Activated CD8-positive, alpha-beta memory T cell treated with anti-CD3 and anti-CD28 coated beads, Interleukin-2, amount 50 U/mL, for 48 hours (primary cell): ENCODE measurements around the gene MIB2.
A peak's percentile ranks its signal among the peaks of the same experiment; 100 is the strongest.
"Not testable (repeated sequence)": the region's sequence is repeated elsewhere in the genome, so short reads cannot be mapped to it uniquely, and the experiment has no call there.

Experiments used
- DNase-seq: peaks from one replicate; pipeline ENCODE4 v3.0.0-alpha.2; 2020

MIB2 gene

DNA sequence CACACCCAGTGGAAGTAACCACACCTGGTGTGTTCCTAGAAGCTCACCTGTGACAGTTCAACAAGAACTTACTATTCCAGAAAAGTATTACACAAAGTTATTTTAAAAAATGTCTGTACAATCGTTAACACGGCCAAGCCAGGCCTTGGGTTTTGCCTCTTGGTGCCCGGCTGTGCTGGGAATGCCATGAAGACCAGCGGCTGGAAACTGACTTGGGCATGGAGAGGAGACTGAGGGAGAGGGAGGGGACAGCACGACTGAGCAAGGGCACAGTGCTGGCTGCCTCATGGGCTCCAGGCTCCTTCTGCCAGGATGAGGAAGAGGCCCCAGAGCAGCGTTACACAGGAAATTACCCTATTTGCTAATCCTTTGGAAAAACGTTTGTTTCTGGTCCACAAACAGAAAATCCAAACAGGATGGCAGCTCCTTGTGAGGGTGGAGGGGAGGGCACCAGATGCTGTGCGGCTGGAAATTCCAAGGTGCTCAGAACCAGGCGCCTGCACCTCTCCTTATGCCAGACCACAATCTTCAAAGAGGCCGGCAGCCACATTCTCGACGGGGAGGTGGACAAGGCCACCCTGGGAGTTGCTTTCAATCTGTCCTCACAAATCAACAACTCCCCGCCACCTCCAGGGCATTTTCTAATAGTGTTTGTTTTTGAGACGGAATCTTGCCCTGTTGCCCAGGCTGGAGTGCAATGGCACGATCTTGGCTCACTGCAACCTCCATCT lies 47.7 kb downstream of the MIB2 start:
- not testable (repeated sequence) for DNase-seq

GRCh38 chr1:1664318-1664717 lies 49.0 kb downstream of the MIB2 start:
- DNase-seq = not testable (repeated sequence)

DNA sequence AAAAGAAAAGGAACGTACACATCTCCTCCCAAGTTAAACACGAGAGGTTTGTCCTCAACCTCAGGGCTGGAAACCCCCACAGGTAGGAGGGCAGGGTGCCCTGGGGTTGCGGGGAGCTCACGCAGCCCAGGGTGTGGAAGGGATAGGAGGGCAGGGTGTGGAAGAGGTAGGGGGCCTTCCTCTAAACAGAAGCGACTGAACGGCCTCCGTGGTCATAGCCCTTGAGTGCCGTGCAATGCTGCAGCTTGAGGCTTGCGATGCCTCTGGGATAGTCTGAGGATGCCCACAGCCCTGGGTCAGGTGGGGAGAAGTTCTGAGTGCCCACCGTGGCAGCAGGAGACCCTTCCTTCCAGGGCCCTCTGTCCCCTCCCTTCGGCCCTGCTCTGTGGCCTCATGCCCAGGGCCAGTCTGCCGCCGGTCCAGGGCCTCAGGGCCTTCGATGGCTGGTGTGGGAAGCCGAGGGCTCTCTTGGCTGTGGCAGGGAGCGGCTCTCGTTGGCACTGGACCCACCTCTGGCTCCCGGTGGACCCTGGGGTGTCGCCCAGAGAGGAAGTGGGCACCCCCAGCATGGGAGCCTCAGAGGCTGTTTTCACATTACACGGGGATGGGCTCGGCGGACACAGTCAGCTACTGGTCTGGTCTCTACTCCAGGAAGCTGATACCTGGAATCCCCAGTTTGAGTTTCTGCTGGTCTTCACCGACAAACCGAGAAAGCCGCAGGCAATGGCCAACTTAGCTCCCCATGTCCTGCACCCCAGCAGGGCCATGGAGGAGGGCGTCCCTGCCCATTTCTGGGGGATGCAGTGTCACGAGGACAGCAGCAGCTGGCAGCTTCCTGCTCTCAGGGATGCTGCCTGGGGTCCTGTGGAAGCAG lies 49.9 kb downstream of the MIB2 start:
- DNase-seq = no peak

GRCh38 chr1:1665815-1666251 lies 50.5 kb downstream of the MIB2 start:
- peak; percentile 82 for DNase-seq

GRCh38 chr1:1666526-1666925 lies 51.2 kb downstream of the MIB2 start:
- no peak for DNase-seq

- no peak for DNase-seq
These were observed 54.5 kb downstream of the MIB2 start for GRCh38 chr1:1669468-1670440.

- no peak for DNase-seq
These were observed 55.6 kb downstream of the MIB2 start for GRCh38 chr1:1670866-1671265.

DNA sequence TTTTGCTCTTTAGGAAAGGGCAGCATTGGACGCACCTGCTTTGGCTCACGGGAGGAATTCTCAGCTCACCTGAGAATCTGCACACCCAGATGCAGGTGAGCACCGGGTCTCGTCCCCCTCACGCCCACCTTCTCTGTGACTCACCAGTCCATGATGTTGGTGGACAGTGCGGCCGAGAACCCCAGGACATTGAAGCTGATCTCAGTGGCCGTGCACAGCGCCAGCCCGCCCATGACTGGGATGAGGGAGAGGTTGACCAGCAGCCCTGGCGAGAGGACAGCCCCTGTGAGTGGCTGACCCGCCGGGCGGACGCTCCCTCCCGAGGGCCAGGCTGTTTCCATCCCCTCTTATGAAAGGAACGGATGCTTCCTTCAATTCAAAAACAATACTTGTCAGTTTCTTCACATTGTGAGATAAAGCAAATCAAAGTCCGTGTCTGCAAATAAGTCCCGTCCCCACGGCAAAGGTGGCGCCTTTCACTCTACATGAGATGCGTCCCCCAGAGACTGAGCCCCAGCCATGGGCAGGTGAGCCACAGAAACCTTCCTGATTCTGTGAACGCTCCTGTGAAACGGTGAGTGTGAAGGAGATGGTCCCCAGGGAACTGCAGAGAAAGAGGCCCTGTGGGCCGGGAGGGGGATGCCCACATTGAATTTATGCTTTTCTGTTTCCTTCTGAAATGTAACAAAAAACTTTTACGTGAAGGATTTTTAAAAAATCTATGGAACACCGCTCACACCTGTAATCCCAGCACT lies 56.2 kb downstream of the MIB2 start:
- no peak for DNase-seq

GRCh38 chr1:1672181-1672965 lies 57.1 kb downstream of the MIB2 start:
- DNase-seq = no peak

- DNase-seq = not testable (repeated sequence)
These were observed 59.5 kb downstream of the MIB2 start for GRCh38 chr1:1674806-1675205.

DNA sequence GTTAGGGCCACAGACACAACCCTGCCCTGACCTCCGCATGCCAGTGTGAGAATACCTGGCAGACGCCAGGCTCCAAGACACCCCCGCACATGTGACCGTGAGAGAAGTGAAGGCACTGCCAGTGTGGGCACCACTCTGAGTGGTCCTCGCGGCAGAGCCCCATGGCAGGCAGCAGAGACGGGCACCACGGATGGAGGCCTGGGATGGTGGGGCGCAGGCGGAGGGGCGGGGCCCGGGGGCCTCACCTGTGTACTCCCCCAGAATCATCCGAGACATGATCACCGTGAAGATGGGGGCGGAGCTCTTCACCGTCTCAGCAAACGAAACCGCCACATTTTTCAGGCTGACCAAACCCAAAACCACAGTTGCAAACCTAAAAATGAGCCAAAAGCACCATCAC lies 59.9 kb downstream of the MIB2 start:
- DNase-seq = not testable (repeated sequence)

- DNase-seq = not testable (repeated sequence)
These were observed 60.8 kb downstream of the MIB2 start for GRCh38 chr1:1676087-1676486.

DNA sequence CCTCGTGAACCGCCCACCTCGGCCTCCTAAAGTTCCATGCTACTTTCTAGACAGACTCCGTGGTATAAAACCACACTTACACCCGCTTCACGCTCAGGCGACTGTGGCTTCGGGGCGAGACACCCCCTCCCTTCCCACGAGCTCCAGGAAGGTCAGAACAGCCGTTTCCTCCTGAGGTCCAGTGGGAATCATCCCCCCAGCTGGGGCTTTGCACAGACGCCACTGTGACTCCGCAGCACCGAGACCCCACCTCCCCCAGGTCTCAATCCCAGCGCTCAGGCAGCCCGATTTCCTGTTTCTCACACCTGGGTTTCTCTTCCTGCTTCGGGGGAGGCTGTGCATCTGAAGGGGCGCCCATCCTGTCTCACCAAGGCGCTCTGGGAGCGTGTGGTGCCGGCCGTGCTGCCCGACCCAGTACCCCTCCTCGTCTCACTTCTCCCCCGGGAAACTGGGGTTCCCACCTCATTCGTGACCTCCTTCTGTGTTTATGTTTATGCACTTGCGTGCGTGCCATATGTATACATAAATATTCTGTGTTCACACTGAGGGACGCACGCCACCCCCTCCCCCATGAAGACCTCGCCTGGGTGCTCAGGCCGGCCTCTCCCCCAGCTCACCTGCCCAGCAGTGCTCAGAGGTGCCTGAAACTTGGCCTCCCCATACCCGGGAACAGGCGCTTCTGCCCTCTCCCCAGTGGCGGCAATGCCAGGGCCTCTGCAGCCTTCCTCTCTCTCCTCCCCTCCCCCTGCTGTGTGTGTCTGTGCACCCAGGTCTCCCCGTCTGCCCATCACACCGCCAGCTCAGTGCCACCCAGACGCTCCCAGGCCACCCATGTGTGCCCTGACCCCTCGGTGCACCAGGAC lies 62.6 kb downstream of the MIB2 start:
- DNase-seq = peak; percentile 83

GRCh38 chr1:1678581-1679380 lies 63.5 kb downstream of the MIB2 start:
- peak; percentile 85 for DNase-seq
